H9 (cell line): Measurements from ENCODE around the gene KCNA2. TPM values are rescaled to one million over a fixed set of nuclear protein-coding genes. Genes with fewer than 3 reads are reported as not detected.

Experiments used
- DNase-seq: peaks from one replicate; pipeline ENCODE4 v3.0.0-alpha.2; 2017
- H2AFZ ChIP-seq: one replicate; pipeline ENCODE4 v1.6.1; 2013; ENCODE audit warnings: mild to moderate bottlenecking, low read length, control low read depth, moderate library complexity
- H2AK5ac ChIP-seq: 2 replicates; pipeline ENCODE4 v1.6.1; 2013; ENCODE audit warnings: low read length, control low read depth, mixed read lengths; ENCODE audit not compliant: insufficient read length
- H2BK120ac ChIP-seq: one replicate; pipeline ENCODE4 v1.6.1; 2013; ENCODE audit warnings: low read depth, mild to moderate bottlenecking, low read length, control low read depth, inconsistent platforms; ENCODE audit not compliant: poor library complexity, severe bottlenecking
- H2BK12ac ChIP-seq: 2 replicates; pipeline ENCODE4 v1.6.1; 2013; ENCODE audit warnings: low read length, control low read depth, mixed read lengths, low read depth; ENCODE audit not compliant: insufficient read length
- H2BK15ac ChIP-seq: 2 replicates; pipeline ENCODE4 v1.6.1; 2013; ENCODE audit warnings: low read depth, low read length, control low read depth
- H2BK20ac ChIP-seq: one replicate; pipeline ENCODE4 v1.6.1; 2013; ENCODE audit warnings: low read depth, mild to moderate bottlenecking, low read length, control low read depth, inconsistent platforms; ENCODE audit not compliant: poor library complexity, severe bottlenecking
- H2BK5ac ChIP-seq: 2 replicates; pipeline ENCODE4 v1.6.1; 2013; ENCODE audit warnings: low read length, control low read depth, mixed read lengths; ENCODE audit not compliant: insufficient read length
- H3K14ac ChIP-seq: 2 replicates; pipeline ENCODE4 v1.6.1; 2013; ENCODE audit warnings: low read length, control low read depth; ENCODE audit not compliant: insufficient read depth
- H3K18ac ChIP-seq: 2 replicates; pipeline ENCODE4 v1.6.1; 2013; ENCODE audit warnings: low read depth, mild to moderate bottlenecking, mixed read lengths, low read length, control low read depth; ENCODE audit not compliant: insufficient read length
- H3K23ac ChIP-seq: 2 replicates; pipeline ENCODE4 v1.6.1; 2013; ENCODE audit warnings: low read length, control low read depth, mixed read lengths, low read depth; ENCODE audit not compliant: insufficient read length
- H3K23me2 ChIP-seq: 2 replicates; pipeline ENCODE4 v1.6.1; 2013; ENCODE audit warnings: low read depth, mild to moderate bottlenecking, mixed read lengths, low read length, control low read depth; ENCODE audit not compliant: insufficient read length, poor library complexity, severe bottlenecking
- H3K27ac ChIP-seq: 2 replicates; pipeline ENCODE4 v1.5.1; 2013; ENCODE audit warnings: low read length, control low read depth, mixed read lengths, low read depth; ENCODE audit not compliant: insufficient read length
- H3K27me3 ChIP-seq: 2 replicates; pipeline ENCODE4 v1.6.1; 2013; ENCODE audit warnings: low read length, control low read depth, inconsistent platforms; ENCODE audit not compliant: insufficient read depth
- H3K4ac ChIP-seq: 2 replicates; pipeline ENCODE4 v1.6.1; 2013; ENCODE audit warnings: low read depth, mild to moderate bottlenecking, control low read depth, inconsistent platforms, low read length, moderate library complexity
- H3K4me1 ChIP-seq: 2 replicates; pipeline ENCODE4 v1.6.1; 2013; ENCODE audit warnings: low read length, control low read depth, inconsistent platforms; ENCODE audit not compliant: insufficient read depth
- H3K4me2 ChIP-seq: 2 replicates; pipeline ENCODE4 v1.6.1; 2013; ENCODE audit warnings: low read length, control low read depth, mixed read lengths; ENCODE audit not compliant: insufficient read length, insufficient read depth
- H3K56ac ChIP-seq: 2 replicates; pipeline ENCODE4 v1.6.1; 2013; ENCODE audit warnings: low read depth, mild to moderate bottlenecking, mixed read lengths, low read length, control low read depth; ENCODE audit not compliant: insufficient read length
- H3K79me1 ChIP-seq: 2 replicates; pipeline ENCODE4 v1.6.1; 2013; ENCODE audit warnings: low read depth, mild to moderate bottlenecking, moderate library complexity, low read length, control low read depth, inconsistent platforms; ENCODE audit not compliant: insufficient read depth, poor library complexity, severe bottlenecking
- H3K79me2 ChIP-seq: 2 replicates; pipeline ENCODE4 v1.6.1; 2013; ENCODE audit warnings: low read length, control low read depth, inconsistent platforms; ENCODE audit not compliant: insufficient read depth
- H3K9ac ChIP-seq: 2 replicates; pipeline ENCODE4 v1.6.1; 2013; ENCODE audit warnings: low read length, control low read depth, mixed read lengths; ENCODE audit not compliant: insufficient read length; ENCODE audit errors: extremely low read depth
- H3K9me3 ChIP-seq: one replicate; pipeline ENCODE4 v1.6.1; 2013; ENCODE audit warnings: low read depth, low read length, inconsistent platforms; ENCODE audit not compliant: control insufficient read depth
- H3T11ph ChIP-seq: one replicate; pipeline ENCODE4 v1.6.1; 2013; ENCODE audit warnings: mild to moderate bottlenecking, low read length, control low read depth, inconsistent platforms
- H4K20me1 ChIP-seq: one replicate; pipeline ENCODE4 v1.6.1; 2013; ENCODE audit not compliant: control insufficient read depth, insufficient read length, insufficient read depth
- H4K5ac ChIP-seq: 2 replicates; pipeline ENCODE4 v1.6.1; 2013; ENCODE audit warnings: low read depth, mild to moderate bottlenecking, mixed read lengths, low read length, control low read depth; ENCODE audit not compliant: insufficient read length
- H4K8ac ChIP-seq: replicated peaks from 2 replicates; pipeline ENCODE4 v1.6.1; 2013; ENCODE audit warnings: low read length, control low read depth, mixed read lengths, low read depth; ENCODE audit not compliant: insufficient read length
- H4K91ac ChIP-seq: 2 replicates; pipeline ENCODE4 v1.6.1; 2013; ENCODE audit warnings: low read depth, mild to moderate bottlenecking, moderate library complexity, mixed read lengths, low read length, control low read depth; ENCODE audit not compliant: insufficient read length
- H3K27ac Mint-ChIP-seq, 3 experiments: 2 replicates in 2 of 3; 3 replicates in 1 of 3; pipeline ENCODE4 v1.8.0; 2020 to 2021; ENCODE audit warnings: mixed read lengths in 3 of 3, mild to moderate bottlenecking in 1 of 3, moderate library complexity in 1 of 3
- H3K27me3 Mint-ChIP-seq: 2 replicates; pipeline ENCODE4 v1.8.0; 2021; ENCODE audit warnings: low read depth, mild to moderate bottlenecking, moderate library complexity, mixed read lengths
- H3K36me3 Mint-ChIP-seq, 3 experiments: 2 replicates in 2 of 3; 3 replicates in 1 of 3; pipeline ENCODE4 v1.8.0; 2020 to 2021; ENCODE audit warnings: low read depth in 3 of 3, mixed read lengths in 3 of 3; ENCODE audit not compliant: insufficient read depth in 1 of 3
- H3K4me1 Mint-ChIP-seq, 2 experiments: 2 replicates each; pipeline ENCODE4 v1.8.0; 2020; ENCODE audit warnings: mixed read lengths in 2 of 2
- H3K4me3 Mint-ChIP-seq, 2 experiments: 2 replicates in 1 of 2; 3 replicates in 1 of 2; pipeline ENCODE4 v1.8.0; 2020 to 2021; ENCODE audit warnings: mild to moderate bottlenecking in 2 of 2, mixed read lengths in 2 of 2, moderate library complexity in 1 of 2
- H3K9me3 Mint-ChIP-seq, 2 experiments: 2 replicates in 1 of 2; 3 replicates in 1 of 2; pipeline ENCODE4 v1.8.0; 2020; ENCODE audit warnings: mild to moderate bottlenecking in 2 of 2, mixed read lengths in 2 of 2, moderate library complexity in 1 of 2
- WGBS: extraction: QIAGEN DNeasy Blood & Tissue Kit; methylation state at CpG from one replicate; pipeline ENCODE4 v1.1.7; 2013; ENCODE audit warnings: missing lambda C conversion rate, low lambda C conversion rate, mixed read lengths; ENCODE audit not compliant: insufficient read length; ENCODE audit errors: extremely low coverage; 5-methylcytosine and 5-hydroxymethylcytosine counted together
- total RNA-seq: library from RNA; stranded (reverse); gene quantifications from 2 replicates; pipeline ENCODE4 v1.2.1, GENCODE V29; 2021
- TF ChIP-seq, protein P1 (sequence below): fragments of 200-600 bp; sonication (generic); conservative IDR thresholded peaks from 3 replicates; pipeline ENCODE4 v1.8.0; 2021; ENCODE audit warnings: antibody characterized with exemption, mild to moderate bottlenecking

KCNA2 gene
- total RNA-seq, 1 experiment from 2014 or later = 0.33 TPM

GRCh38 chr1:110581682-110582145 lies 24.4 kb downstream of the KCNA2 start:
- H3K4ac ChIP-seq = no peak overlapping the region
- H4K91ac ChIP-seq = no peak overlapping the region
- WGBS = no CpG with 5 or more reads among the region's 5 CpGs
- H3K14ac ChIP-seq = no peak overlapping the region
- peaks cover 0 to 6% (median 0%) of the 10 kb centered on the region in 3 experiments; a peak in 1 of 7 replicates for H3K36me3 Mint-ChIP-seq
- peaks cover 3% of the 10 kb centered on the region; the same call in 1 of the 2 replicates for H3K27me3 ChIP-seq
- no peaks in the 10 kb centered on the region for H3K79me1 ChIP-seq
- H3K4me3 Mint-ChIP-seq = no peak overlapping the region
- no peaks in the 10 kb centered on the region for H3K79me2 ChIP-seq
- H2BK5ac ChIP-seq = no peak overlapping the region
- H3K9me3 Mint-ChIP-seq = peaks cover 5 to 9% of the 10 kb centered on the region in 2 experiments; a peak in 2 of 5 replicates
- no peak overlapping the region for H2AK5ac ChIP-seq
- H3K27ac Mint-ChIP-seq = no peak overlapping the region
- no peak overlapping the region for H3T11ph ChIP-seq
- H4K8ac ChIP-seq = no peak overlapping the region
- H3K27ac ChIP-seq = no peak overlapping the region
- no peaks in the 10 kb centered on the region for H3K23me2 ChIP-seq
- H3K18ac ChIP-seq = no peak overlapping the region
- H3K9ac ChIP-seq = no peak overlapping the region
- H4K5ac ChIP-seq = no peak overlapping the region
- no peaks in the 10 kb centered on the region for H3K4me1 ChIP-seq
- TF ChIP-seq, protein P1, sequence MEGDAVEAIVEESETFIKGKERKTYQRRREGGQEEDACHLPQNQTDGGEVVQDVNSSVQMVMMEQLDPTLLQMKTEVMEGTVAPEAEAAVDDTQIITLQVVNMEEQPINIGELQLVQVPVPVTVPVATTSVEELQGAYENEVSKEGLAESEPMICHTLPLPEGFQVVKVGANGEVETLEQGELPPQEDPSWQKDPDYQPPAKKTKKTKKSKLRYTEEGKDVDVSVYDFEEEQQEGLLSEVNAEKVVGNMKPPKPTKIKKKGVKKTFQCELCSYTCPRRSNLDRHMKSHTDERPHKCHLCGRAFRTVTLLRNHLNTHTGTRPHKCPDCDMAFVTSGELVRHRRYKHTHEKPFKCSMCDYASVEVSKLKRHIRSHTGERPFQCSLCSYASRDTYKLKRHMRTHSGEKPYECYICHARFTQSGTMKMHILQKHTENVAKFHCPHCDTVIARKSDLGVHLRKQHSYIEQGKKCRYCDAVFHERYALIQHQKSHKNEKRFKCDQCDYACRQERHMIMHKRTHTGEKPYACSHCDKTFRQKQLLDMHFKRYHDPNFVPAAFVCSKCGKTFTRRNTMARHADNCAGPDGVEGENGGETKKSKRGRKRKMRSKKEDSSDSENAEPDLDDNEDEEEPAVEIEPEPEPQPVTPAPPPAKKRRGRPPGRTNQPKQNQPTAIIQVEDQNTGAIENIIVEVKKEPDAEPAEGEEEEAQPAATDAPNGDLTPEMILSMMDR = no peak
- H2BK15ac ChIP-seq = no peak overlapping the region
- no peaks in the 10 kb centered on the region for H3K4me1 Mint-ChIP-seq
- no peak overlapping the region for H3K4me2 ChIP-seq
- no peak overlapping the region for H3K56ac ChIP-seq
- H2AFZ ChIP-seq = no peak overlapping the region
- no peaks in the 10 kb centered on the region for H3K9me3 ChIP-seq
- no peak for DNase-seq
- H2BK12ac ChIP-seq = no peak overlapping the region
- H3K27me3 Mint-ChIP-seq = peaks cover 95% of the 10 kb centered on the region
- H2BK120ac ChIP-seq = no peak overlapping the region
- H2BK20ac ChIP-seq = no peak overlapping the region
- no peaks in the 10 kb centered on the region for H4K20me1 ChIP-seq
- no peak overlapping the region for H3K23ac ChIP-seq
